Measurements from ENCODE around the gene PSG6. TPM values are rescaled to one million over a fixed set of nuclear protein-coding genes. Genes with fewer than 3 reads are reported as not detected.

PSG6 gene
- total and polyA plus RNA-seq, 2 experiments from 2014 or later = 1.2 TPM; not detected in 1

Other genes with a start within 250 kb of the PSG6 start
- not detected in 2 replicates for gene PSG3, start 177.4 kb downstream of the PSG6 start, total RNA-seq (2014; rRNA removed; shearing (Covaris generic))
- gene PSG3, start 177.4 kb downstream of the PSG6 start, polyA plus RNA-seq (2016; fragmentation: Nextera tagmentation; extraction: Ambion mirVana) = 0.10 TPM in 1 of 2 replicates, not detected in the other
- not detected in 2 replicates for gene PSG8, start 152.2 kb downstream of the PSG6 start, total RNA-seq (2014; rRNA removed; shearing (Covaris generic))
- gene PSG8, start 152.2 kb downstream of the PSG6 start, polyA plus RNA-seq (2016; fragmentation: Nextera tagmentation; extraction: Ambion mirVana) = 0.95 and 1.7 TPM in 2 replicates
- gene PSG1, start 38.2 kb downstream of the PSG6 start, total RNA-seq (2014; rRNA removed; shearing (Covaris generic)) = 0.13 and 0.54 TPM in 2 replicates
- 2.5 and 3.0 TPM in 2 replicates for gene PSG1, start 38.2 kb downstream of the PSG6 start, polyA plus RNA-seq (2016; fragmentation: Nextera tagmentation; extraction: Ambion mirVana)
- gene PSG7, start 19.3 kb upstream of the PSG6 start, total RNA-seq (2014; rRNA removed; shearing (Covaris generic)) = not detected in 2 replicates
- 0.19 TPM in 1 of 2 replicates, not detected in the other for gene PSG7, start 19.3 kb upstream of the PSG6 start, polyA plus RNA-seq (2016; fragmentation: Nextera tagmentation; extraction: Ambion mirVana)
- not detected in 2 replicates for gene PSG11, start 108.6 kb upstream of the PSG6 start, total RNA-seq (2014; rRNA removed; shearing (Covaris generic))
- gene PSG11, start 108.6 kb upstream of the PSG6 start, polyA plus RNA-seq (2016; fragmentation: Nextera tagmentation; extraction: Ambion mirVana) = 0.36 and 0.85 TPM in 2 replicates
- gene PSG2, start 164.8 kb upstream of the PSG6 start, total RNA-seq (2014; rRNA removed; shearing (Covaris generic)) = 0.76 and 0.89 TPM in 2 replicates
- gene PSG2, start 164.8 kb upstream of the PSG6 start, polyA plus RNA-seq (2016; fragmentation: Nextera tagmentation; extraction: Ambion mirVana) = 4.3 and 5.7 TPM in 2 replicates